Measurements from ENCODE around the gene CBFA2T2.

GRCh38 chr20:33578510-33578909, 88.6 kb downstream of the CBFA2T2 start:
- no peak for TF ChIP-seq CTCF (IDR thresholded peaks at IDR 0.05)
- no peak for TF ChIP-seq EP300 (IDR thresholded peaks at IDR 0.05)
- no peak for TF ChIP-seq POLR2AphosphoS5 (IDR thresholded peaks at IDR 0.05)

Measured in upper lobe of left lung (tissue), 4 donors.